Right forelimb (tissue), 1 donor: ENCODE measurements around the gene AP1S3.
"Not testable (repeated sequence)": the region's sequence is repeated elsewhere in the genome, so short reads cannot be mapped to it uniquely, and the experiment has no call there.

Experiments
- DNase-seq: peaks from one replicate; pipeline ENCODE4 v3.0.0-alpha.2; 2018

Gene AP1S3

DNA sequence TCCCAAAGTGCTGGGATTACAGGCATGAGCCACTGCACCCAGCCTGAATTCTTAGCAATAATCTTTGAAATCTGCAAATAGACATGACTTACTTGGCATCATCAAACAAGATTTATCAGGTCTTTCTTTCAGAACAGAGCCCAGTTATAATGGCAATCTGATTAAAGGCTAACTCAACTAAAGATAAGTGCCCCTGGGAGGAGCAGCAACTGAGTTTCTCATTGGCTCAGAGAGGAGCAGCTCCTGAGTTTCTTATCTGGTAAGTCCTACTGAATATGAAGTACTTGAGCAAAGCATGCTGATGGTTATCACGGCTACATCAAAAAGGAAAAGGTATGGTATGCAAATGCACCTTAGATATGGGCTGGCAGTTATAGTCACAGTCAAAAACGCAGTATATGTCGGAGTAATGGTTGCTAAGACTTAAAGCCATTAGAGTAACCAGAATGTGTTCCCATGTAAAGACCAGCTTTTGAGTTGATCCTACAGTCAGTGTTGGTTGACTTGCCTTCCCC is 15.0 kb upstream of the AP1S3 start:
- no peak for DNase-seq

DNA sequence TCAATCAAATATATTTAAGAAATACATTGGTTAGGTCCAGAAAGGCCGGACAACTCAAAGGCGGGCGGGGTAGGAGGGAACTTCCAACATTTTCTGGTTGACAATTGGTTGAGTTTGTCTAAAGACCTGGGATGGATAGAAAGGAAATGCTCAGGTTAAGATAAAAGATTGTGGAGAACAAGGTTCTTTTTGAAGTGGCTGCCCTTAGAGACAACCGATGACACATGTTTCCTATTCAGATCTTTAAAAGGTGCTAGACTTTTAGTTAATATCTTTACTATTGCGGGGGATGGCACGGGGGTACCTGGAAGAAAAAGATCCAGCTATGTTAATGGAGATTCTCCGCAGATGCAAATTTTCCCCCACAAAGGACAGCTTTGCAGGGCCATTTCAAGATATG is 10.0 kb upstream of the AP1S3 start:
- DNase-seq: no peak

DNA sequence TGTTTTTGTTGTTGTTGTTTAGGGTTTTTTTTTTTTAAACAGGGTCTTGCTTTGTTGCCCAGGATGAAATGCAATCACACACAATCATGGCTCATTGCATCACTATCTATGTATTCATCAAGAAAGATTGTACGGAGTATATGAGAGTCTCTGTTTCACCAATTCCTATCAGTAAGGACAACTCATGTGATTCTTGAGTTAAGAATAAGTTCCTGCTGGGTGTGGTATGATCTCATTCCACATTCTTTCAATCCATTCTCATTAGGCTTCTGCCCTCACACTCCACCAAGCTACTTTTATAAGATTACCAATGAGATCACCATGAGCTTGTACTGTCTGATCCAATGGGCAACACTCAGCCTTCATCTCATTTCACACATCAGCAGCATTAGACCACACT is 9.1 kb upstream of the AP1S3 start:
- no peak for DNase-seq

DNA sequence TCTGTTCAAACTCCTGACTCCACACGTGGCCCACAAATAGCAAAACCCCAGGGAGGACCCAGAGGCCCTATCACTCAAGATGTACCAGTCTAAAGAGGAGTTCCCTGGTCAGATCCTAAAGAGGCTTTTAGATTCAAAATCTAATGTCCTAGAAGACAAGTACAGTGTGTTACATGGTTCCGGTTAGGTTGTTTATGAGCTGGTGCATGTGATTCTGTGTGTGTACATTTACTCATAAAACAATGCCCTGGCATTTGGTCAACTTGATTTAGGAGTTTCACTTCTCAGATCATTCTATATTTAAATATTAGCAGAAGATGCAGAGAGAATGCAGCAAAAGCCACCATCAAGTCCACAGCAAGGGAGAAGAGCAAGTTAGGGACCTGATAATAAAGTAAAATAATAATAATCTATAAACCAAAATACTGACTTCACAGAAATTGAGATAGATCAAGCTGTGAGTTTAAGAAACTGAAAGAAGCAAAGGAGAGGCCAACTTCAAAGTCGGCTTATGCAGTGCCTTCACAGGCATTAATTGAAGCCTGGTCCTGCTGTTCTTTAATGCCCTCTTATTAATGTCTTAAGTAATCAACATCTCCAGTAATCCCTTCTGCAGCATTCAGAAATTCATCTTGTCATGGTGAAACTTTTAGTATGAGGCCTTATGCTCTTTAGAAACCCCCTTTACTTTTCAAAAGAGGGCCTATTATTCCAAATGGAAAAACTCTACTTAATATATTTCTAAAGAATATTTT is 4.2 kb upstream of the AP1S3 start:
- DNase-seq: no peak

DNA sequence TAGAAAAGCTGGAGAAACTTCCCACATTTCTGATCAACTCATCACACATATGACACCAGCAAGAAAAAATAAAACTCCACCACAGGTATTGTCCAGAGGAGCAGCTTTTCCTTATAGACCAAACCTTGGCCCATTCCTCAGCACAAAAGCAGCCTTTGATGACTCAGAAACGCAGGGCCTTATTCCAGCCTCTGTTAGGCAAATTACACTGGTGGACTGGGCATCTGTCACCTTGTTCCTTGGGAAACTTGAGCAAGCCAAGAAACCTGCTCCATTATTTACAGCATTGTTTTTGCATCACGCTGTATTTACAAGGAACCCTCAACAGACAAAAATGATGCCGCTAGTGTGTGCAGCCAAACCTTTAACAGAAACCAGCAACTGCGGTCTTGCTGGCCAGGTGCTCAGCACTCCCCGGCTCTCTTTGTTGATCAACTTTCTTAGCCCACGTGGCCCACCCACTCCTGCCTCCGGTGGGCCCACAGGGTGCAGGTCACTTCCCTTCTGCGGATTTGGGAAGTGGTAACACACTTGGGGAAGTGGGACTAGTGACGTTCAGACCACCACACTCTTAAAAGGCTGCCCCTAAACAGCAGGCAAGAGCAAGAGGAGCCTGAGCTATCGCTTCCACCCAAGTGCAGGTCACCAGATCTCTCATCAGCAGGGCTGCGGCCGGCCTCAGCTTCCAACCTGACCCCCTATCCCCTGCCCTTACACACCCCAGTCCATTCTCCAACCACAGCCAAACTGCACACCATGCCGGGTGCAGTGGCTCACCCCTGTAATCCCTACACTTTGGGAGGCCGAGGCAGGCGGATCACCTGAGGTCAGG is 1.5 kb downstream of the AP1S3 start:
- DNase-seq: no peak

DNA sequence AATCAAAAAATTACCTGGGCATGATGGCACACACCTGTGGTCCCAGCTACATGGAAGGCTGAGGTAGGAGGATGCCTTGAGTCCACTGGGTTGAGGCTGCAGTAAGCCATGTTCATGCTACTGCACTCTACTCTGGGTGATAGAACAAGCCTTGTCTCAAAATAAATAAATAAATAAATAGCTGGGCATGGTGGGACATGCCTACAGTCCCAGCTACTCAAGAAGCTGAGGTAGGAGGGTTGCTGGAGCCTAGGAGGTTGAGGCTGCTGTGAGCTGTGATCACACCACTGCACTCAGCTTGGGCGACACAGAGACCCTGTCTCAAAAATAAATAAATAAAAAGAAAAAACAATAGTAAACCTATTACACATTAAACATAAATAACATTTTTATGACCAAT is 3.0 kb downstream of the AP1S3 start:
- no peak for DNase-seq

DNA sequence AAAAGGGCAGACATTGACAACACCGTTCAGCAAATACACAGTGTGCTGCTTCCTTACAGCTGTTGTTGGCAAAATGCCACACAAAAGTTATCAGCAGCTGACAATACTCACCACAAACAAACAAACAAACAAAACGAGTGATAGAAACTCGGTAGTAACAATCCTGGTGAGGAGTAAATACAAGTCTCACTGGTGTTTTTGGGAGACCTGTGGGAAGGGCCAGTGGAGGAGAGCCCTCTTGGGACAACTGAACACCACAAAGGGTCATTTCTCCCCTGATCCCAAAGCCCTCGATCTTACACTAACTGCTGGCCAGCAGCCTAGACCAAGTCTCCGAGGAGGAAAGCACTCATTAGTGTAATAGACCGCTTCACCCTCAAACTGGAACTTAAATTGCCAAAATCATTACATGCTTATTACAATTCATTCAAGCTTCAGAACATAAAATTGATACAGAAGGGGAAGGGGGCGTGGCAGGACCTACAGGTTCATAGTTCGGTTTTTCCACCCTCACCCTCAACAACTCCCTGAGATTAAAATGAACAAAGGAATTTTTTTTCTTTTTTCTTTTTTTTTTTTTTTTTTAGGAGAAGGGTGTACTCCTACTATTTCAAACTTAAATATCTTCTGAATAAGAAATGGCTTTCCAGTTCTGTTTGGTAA is 5.0 kb downstream of the AP1S3 start:
- no peak for DNase-seq

DNA sequence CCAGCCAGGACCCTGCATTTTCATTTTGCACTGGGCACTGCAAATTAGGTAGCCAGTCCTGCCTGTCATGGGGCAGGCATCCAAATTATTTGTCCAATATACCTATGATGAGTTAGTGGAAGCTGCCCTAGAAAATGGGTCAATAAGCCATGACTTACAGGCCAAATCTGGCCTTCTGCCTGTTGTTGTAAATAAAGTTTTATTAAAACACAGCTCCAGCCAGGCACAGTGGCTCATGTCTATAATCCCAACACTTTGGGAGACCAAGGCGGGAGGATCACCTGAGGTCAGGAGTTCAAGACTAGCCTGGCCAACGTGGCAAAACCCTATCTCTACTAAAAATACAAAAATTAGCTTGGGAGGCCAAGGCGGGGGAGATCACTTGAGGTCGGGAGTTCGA is 8.3 kb downstream of the AP1S3 start:
- no peak for DNase-seq

DNA sequence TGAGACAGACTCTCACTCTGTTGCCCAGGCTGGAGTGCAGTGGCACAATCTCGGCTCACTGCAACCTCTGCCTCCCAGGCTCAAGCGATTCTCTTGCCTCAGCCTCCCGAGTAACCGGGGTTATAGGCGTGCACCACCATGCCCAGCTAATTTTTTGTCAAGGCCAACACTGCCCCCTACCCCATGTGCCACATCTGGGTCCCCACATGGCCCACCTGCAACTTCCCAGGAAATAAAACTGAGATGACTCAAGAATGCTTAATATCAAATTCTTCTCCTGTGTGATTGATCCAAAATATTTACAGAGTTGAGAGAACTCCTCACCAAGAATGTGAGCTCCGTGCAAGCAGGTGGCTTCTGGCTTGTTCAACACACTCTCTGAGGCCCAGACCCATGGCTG is 9.1 kb downstream of the AP1S3 start:
- DNase-seq: no peak

DNA sequence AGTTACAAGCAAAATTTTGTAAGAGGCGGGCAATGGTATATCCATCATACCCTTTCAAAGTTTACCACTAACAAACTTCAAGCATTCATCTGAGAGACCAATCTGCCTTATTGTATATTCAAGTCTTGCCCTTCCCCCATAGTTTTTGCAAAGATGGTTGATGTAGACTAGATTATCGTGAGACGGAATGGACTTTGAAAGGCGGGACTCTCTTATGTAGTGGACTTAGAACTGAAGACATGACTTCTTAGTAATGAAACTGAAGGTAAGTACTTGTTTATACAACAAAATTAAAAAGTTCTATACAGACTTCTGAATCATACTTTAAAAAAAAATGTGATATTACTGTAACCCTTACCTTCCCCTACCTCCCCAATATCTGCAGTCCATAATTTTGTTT is 10.4 kb downstream of the AP1S3 start:
- DNase-seq: no peak

DNA sequence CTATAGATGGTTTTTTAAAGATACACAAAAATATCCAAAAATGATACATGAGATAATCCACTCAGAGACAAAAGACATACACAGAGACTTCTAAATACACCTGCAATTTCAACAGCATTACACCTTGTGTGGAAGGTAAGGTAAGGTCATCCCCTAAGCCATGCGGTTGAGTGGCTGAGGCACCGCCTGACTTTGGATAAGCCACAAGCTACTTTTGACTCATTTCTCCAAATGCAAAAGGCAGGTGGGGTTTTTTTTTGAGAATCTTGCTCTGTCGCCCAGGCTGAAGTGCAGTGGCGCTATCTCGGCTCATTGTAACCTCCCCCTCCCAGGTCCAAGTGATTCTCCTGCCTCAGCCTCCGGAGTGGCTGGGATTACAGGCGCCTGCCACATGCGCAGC is 13.1 kb downstream of the AP1S3 start:
- DNase-seq: no peak

DNA sequence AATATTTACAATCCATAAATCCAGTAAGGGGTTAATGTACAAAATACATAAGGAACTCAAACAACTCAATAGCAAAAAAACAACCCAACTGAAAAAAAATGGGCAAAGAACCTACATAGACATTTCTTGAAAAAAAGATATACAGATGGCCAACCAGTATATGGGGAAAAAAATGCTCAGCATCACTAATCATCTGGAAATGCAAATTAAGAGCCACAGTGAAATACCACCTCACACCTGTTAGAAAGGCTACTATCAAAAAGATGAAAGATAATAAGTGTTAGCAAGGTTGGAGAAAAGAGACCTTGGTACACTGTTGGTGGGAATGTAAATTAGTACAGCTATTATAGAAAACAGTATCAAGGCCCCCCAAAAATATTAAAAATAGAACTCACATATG is 14.6 kb downstream of the AP1S3 start:
- no peak for DNase-seq

DNA sequence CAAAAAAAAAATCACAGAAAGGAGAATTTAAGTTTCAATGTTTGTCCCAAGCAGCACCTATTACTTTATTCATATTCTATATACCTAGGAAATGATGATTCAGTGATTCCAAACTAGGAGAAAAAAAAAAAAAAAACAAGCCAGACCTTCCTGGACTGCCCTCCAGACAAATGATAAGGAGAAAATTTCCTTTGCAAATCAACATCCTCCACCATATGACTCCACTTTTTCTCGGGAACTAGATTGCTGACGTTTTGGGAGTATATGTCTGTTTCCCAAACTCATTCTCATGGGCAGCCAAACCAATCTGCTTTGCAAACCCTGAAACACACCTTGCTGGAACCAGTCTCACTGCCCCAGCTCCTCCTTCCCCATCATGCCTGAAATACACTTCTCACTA is 16.8 kb downstream of the AP1S3 start:
- DNase-seq: no peak

DNA sequence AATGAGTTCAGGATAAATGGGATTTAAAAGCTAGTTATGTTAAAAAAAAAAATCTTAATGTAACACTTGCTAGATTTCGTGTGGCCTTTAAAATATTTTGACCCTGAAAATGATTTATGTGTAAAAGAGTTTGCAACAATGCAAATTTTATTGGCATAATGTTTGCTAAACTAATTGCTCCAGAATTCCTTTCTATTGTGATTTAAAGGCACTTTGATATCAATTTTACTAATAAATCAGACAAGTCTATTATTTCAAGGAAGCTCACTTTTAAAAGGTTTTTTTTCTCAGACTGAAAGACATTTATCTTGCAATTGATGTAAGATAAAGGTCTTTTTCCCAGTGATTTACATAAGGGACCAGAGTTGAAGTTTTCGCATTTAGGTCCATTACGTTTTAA is 17.5 kb downstream of the AP1S3 start:
- no peak for DNase-seq

DNA sequence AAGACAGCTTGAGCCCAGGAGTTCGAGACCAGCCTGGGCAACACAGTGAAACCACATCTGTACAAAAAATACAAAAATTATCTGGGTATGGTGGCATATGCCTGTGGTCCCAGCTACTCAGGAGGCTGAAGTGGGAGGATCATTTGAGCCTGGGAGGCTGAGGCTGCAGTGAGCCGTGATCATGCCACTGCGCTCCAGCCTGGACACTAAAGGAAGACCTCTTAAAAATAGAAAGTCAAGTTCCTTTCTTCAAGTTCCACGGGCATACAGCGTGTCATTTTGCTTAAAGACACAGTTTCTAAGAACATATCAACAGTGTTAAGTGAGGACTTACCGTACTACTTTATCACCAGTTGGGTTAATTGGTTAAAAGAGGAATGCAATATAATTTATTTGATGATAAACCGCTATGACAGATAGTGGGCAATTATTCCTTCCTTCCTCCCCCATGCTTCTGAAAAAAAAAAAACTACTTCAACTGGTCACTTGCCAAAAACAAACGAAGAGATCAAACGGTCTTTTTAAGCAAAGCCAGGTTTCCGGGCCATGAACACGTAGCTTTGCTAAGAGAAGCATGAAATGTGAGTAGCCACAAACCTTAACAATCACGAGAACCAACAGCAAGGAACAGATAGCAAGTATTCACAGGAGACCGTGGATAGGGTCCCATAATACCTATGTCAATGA is 21.4 kb downstream of the AP1S3 start:
- no peak for DNase-seq

DNA sequence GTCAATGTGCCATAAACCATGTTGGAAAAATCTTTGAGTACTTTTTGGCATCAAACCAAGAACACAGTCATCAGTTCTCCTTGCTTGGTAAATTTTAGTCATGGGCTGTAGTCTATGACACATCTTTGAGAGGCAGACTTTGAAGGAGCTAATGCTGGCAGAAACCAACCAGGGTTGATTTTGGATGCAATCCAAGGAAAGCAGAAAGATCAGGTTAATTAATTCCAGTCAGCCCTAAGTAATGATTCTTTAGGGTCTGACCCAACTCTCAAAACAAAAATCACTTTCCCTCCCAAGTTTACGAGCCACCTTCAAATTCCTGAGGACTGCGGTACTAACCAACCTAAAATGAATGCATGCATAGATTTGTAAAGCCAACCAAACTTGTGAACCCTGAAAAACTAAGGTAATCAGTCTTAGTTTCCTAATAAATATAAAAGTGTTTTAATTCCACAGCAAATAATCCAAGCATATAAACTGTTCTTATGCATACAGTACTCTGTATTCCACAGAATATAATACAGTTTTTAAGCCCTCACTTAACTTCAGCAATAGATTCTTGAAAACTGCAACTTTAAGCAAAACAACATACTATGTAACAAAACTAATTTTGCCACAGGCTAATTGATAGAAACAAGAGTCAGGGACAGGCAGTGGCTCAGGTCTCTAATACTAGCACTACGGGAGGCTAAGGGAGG is 22.0 kb downstream of the AP1S3 start:
- no peak for DNase-seq

DNA sequence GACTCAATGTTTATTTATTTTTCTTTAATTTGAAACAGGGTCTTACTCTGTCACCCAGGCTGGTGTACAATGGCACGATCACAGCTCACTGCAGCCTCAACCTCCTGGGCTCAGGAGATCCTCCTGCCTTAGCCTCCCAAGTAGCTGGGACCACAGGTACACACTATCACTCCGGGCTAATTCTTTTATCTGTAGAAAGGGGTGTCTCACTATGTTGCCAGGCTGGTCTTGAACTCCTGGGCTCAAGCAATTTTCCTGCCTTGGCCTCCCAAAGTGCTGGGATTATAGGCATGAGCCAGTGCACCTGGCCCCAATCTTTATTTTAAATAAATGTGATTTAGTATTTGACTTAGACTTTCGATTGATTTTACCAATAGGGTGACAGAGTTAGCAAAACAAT is 22.6 kb downstream of the AP1S3 start:
- DNase-seq: not testable (repeated sequence)

DNA sequence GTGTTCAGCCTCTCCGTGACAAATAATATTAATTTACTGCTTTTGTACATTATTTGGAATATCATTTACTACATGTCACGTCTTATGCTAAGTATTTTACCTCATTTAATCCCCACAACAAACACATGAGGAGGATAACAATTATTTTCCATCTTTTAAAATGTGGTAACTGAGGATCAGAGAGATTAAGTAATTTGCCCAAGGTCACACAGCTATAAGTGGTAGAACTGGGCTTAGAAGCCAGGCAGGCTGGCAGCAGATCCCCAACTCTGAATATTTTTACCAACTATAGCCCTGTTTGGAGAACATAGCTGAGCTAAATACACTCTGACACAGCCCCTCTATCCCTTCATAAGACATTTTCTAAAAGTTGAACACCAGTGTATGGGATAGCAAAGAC is 24.1 kb downstream of the AP1S3 start:
- no peak for DNase-seq

DNA sequence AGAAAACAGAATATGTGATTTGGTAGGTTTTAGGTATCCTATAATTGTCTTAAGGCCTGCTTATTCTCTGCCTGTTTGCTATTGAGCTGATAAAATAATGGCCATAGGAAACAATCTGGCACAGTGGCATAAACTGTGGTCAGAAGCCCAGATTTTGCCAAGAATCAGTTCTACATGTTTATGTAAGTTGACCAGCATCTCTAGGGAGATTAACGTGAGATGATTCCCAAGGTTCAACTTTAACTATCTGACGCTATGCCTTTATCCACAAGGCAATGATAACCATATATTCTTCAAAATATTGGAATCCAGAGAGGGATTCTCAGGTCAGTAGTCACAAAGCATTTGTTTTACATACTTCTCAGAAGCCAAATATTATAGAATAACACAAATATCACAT is 25.6 kb downstream of the AP1S3 start:
- no peak for DNase-seq

DNA sequence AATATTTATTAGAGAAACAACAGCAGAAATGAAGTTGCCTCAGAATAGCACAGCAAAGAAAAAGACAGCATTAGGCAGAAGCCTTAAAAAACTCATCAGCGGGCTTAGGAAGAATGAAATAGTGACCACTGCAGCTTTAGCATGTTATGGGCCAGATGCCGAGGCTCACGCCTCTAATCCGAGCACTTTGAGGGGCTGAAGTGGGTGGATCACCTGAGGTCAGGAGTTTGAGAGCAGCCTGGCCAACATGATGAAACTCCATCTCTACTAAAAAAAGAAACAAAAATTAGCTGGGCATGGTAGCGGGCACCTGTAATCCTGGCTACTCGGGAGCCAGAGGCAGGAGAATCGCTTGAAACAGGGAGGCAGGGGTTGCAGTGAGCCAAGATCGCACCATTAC is 32.4 kb downstream of the AP1S3 start:
- no peak for DNase-seq

DNA sequence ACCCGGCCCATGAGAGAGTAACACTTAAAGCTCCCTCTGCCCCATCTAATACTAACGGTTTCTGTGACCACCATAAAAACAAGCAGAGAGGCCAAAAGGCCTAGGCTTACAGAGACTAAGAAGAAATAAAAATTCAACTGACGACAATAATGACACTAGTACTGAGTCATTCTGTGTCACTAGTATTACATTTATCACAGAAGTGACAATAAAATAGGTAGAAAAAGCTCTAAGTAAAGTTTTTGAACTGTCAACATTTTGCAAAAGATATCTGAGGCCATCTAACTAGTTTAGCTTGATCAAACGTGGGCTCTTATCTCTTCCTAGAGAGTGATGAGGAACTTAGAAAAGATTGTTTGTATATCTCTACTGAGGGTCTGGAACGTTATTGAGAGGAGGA is 35.6 kb downstream of the AP1S3 start:
- DNase-seq: no peak

DNA sequence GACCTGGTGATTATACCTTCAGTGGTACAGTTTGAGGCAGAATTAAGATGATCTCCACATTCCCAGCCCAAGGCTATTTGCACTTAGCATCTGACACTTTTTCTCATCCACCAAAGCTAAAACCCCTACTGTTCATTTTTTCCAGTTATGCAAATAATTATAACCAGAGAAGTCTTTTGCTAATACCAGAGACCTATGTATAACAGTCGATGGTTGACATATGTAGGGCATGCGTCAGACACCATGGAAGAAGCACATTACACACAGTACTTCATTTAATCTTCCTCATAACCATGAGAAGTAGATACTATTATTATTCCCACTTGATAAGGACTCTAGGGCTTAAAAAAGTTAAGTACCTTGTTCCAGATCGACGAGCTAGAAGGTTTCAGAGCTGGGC is 36.5 kb downstream of the AP1S3 start:
- DNase-seq: no peak
